ENCODE measurements around the gene THOP1.

Gene THOP1

GRCh38 chr19:2841855-2842574 is 56.7 kb downstream of the THOP1 start:
- H3K4me3 ChIP-seq (ENCODE audit: low read depth, low read length), result peak overlapping the region; percentile 66
- no peak for DNase-seq
- H3K27ac ChIP-seq, result peak overlapping the region; percentile 54
- H3K27me3 ChIP-seq (ENCODE audit: insufficient read depth, low read depth, severe bottlenecking), result no peaks in the 10 kb centered on the region
- H3K9me3 ChIP-seq (ENCODE audit: severe bottlenecking), result peaks cover 5% of the 10 kb centered on the region
- peaks cover 5% of the 10 kb centered on the region; the same call in 1 of the 2 replicates for H3K36me3 ChIP-seq
- TF ChIP-seq CTCF (IDR thresholded peaks at IDR 0.05; ENCODE audit: low read depth, low read length), result no peak

GRCh38 chr19:2845107-2845506 is 59.8 kb downstream of the THOP1 start:
- no peaks in the 10 kb centered on the region for H3K27me3 ChIP-seq (ENCODE audit: insufficient read depth, low read depth, severe bottlenecking)
- no peak for DNase-seq
- peaks cover 2% of the 10 kb centered on the region for H3K9me3 ChIP-seq (ENCODE audit: severe bottlenecking)
- no peak overlapping the region for H3K4me3 ChIP-seq (ENCODE audit: low read depth, low read length)
- no peak overlapping the region for H3K27ac ChIP-seq
- H3K36me3 ChIP-seq, result peaks cover 8% of the 10 kb centered on the region
- TF ChIP-seq CTCF (IDR thresholded peaks at IDR 0.05; ENCODE audit: low read depth, low read length), result no peak

- H3K27ac ChIP-seq, result no peak overlapping the region
- H3K9me3 ChIP-seq (ENCODE audit: severe bottlenecking), result peaks cover 2% of the 10 kb centered on the region
- H3K36me3 ChIP-seq, result peaks cover 20% of the 10 kb centered on the region
- no peak for TF ChIP-seq CTCF (IDR thresholded peaks at IDR 0.05; ENCODE audit: low read depth, low read length)
- DNase-seq, result no peak
- H3K27me3 ChIP-seq (ENCODE audit: insufficient read depth, low read depth, severe bottlenecking), result no peaks in the 10 kb centered on the region
- H3K4me3 ChIP-seq (ENCODE audit: low read depth, low read length), result no peak overlapping the region
These were observed 61.0 kb downstream of the THOP1 start for GRCh38 chr19:2846180-2846894.

- H3K36me3 ChIP-seq, result peaks cover 32% of the 10 kb centered on the region
- peaks cover 14% of the 10 kb centered on the region for H3K9me3 ChIP-seq (ENCODE audit: severe bottlenecking)
- H3K27ac ChIP-seq, result no peak overlapping the region
- no peak for DNase-seq
- no peak overlapping the region for H3K4me3 ChIP-seq (ENCODE audit: low read depth, low read length)
- no peak for TF ChIP-seq CTCF (IDR thresholded peaks at IDR 0.05; ENCODE audit: low read depth, low read length)
- no peaks in the 10 kb centered on the region for H3K27me3 ChIP-seq (ENCODE audit: insufficient read depth, low read depth, severe bottlenecking)
These were observed 62.2 kb downstream of the THOP1 start for GRCh38 chr19:2847507-2847906.

GRCh38 chr19:2848616-2849015 is 63.3 kb downstream of the THOP1 start:
- no peak for DNase-seq
- H3K27me3 ChIP-seq (ENCODE audit: insufficient read depth, low read depth, severe bottlenecking), result no peaks in the 10 kb centered on the region
- H3K36me3 ChIP-seq, result peaks cover 43% of the 10 kb centered on the region
- TF ChIP-seq CTCF (IDR thresholded peaks at IDR 0.05; ENCODE audit: low read depth, low read length), result no peak
- H3K27ac ChIP-seq, result no peak overlapping the region
- peaks cover 24% of the 10 kb centered on the region for H3K9me3 ChIP-seq (ENCODE audit: severe bottlenecking)
- no peak overlapping the region for H3K4me3 ChIP-seq (ENCODE audit: low read depth, low read length)
